Measurements from ENCODE around the gene ADAM12. TPM values are rescaled to one million over a fixed set of nuclear protein-coding genes. Genes with fewer than 3 reads are reported as not detected.

ADAM12 gene
- polyA plus RNA-seq, 1 of the 3 experiments (the other 2 are of a cell fraction) = 25.0 TPM

- H3K4me3 ChIP-seq (ENCODE audit: low read depth in 2 of 2, low read length in 1 of 2) = no peak overlapping the region
- WGBS (ENCODE audit: low lambda C conversion rate) = 86% methylated on average over 9 of the region's 9 CpGs
- CTCF ChIA-PET = no interaction called here
Observed at GRCh38 chr10:126336801-126337200, 51.5 kb downstream of the ADAM12 start.

GRCh38 chr10:126334272-126334671 is 54.0 kb downstream of the ADAM12 start:
- no peaks in the 10 kb centered on the region for H3K36me3 ChIP-seq (replicated peaks in 1 of 2; ENCODE audit: control insufficient read depth in 1 of 2, insufficient read depth in 2 of 2, low read length in 1 of 2)
- no peaks in the 10 kb centered on the region for H3K27me3 ChIP-seq (ENCODE audit: insufficient read depth)
- H3K79me2 ChIP-seq (ENCODE audit: insufficient read depth) = no peaks in the 10 kb centered on the region
- H2AFZ ChIP-seq (ENCODE audit: low read depth) = no peak overlapping the region
- H3K9me2 ChIP-seq = no peaks in the 10 kb centered on the region
- peak; percentile 15 for DNase-seq
- CTCF ChIA-PET = interaction anchor here (1.6 kb wide), 1 partner anchor 53 kb away, joined by 4 read pairs; no protein-coding TSS in a partner anchor
- WGBS (ENCODE audit: low lambda C conversion rate) = 48% methylated on average over 2 of the region's 2 CpGs
- no peak overlapping the region for H3K4me3 ChIP-seq (ENCODE audit: low read depth in 2 of 2, low read length in 1 of 2)
- H3K27ac ChIP-seq (ENCODE audit: low read depth in 2 of 2, low read length in 1 of 2) = peak overlapping the region; percentile 12 to 62; a peak in 3 of 4 replicates
- peak overlapping the region; percentile 35; the same call in 1 of the 2 replicates for H3K4me2 ChIP-seq
- no peak overlapping the region for H3K9ac ChIP-seq
- H3K9me3 ChIP-seq = no peaks in the 10 kb centered on the region
- POLR2A ChIA-PET = no interaction called here
- H3F3A ChIP-seq (replicated peaks; ENCODE audit: insufficient read depth) = no peaks in the 10 kb centered on the region
- TF ChIP-seq EZH2phosphoT487 (IDR thresholded peaks at IDR 0.05; ENCODE audit: borderline replicate concordance, low read depth) (no peak), ELF1 (IDR thresholded peaks at IDR 0.05) (no peak), GATA2 (CRISPR knock-in tag; IDR thresholded peaks at IDR 0.05) (0 out of 2 replicates have a peak, but pooled peaks have one; percentile 33), FOXJ3 (CRISPR knock-in tag; IDR thresholded peaks at IDR 0.05) (no peak), MAX (IDR thresholded peaks at IDR 0.05; ENCODE audit: low read depth) (no peak), JUND (IDR thresholded peaks at IDR 0.05) (no peak), TAF1 (IDR thresholded peaks at IDR 0.05; ENCODE audit: borderline replicate concordance, low read depth, low read length) (no peak), YY1 (IDR thresholded peaks at IDR 0.05; ENCODE audit: low read depth) (0 out of 2 replicates have a peak, but pooled peaks have one; percentile 21), MXI1 (IDR thresholded peaks at IDR 0.05; ENCODE audit: low read depth, low read length) (peak; percentile 49; the same call in 1 of the 2 replicates)
- TF ChIP-seq, protein P1, sequence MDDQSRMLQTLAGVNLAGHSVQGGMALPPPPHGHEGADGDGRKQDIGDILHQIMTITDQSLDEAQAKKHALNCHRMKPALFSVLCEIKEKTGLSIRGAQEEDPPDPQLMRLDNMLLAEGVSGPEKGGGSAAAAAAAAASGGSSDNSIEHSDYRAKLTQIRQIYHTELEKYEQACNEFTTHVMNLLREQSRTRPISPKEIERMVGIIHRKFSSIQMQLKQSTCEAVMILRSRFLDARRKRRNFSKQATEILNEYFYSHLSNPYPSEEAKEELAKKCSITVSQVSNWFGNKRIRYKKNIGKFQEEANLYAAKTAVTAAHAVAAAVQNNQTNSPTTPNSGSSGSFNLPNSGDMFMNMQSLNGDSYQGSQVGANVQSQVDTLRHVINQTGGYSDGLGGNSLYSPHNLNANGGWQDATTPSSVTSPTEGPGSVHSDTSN (IDR thresholded peaks at IDR 0.05) = peak; percentile 48
- H4K20me1 ChIP-seq (ENCODE audit: insufficient read depth) = no peaks in the 10 kb centered on the region
- H3K4me1 ChIP-seq (ENCODE audit: control insufficient read depth in 1 of 2, insufficient read depth in 2 of 2, low read depth in 1 of 2, low read length in 1 of 2) = peaks cover 0 to 8% of the 10 kb centered on the region in 2 experiments; a peak in 2 of 4 replicates

More at GRCh38 chr10:126336801-126337200, 51.5 kb downstream of the ADAM12 start:
- TF ChIP-seq POLR2AphosphoS5 (IDR thresholded peaks at IDR 0.05; ENCODE audit: low read depth, low read length) = no peak
- TF ChIP-seq MEF2A (IDR thresholded peaks at IDR 0.05; ENCODE audit: borderline replicate concordance, low read depth) = no peak
- TF ChIP-seq RCOR1 (IDR thresholded peaks at IDR 0.05; ENCODE audit: low read length) = no peak
- TF ChIP-seq MXI1 (IDR thresholded peaks at IDR 0.05; ENCODE audit: low read depth, low read length) = no peak
- no peak for TF ChIP-seq SMC3 (IDR thresholded peaks at IDR 0.05; ENCODE audit: low read depth, low read length)
- no peak for TF ChIP-seq GABPA (IDR thresholded peaks at IDR 0.05; ENCODE audit: low read depth)
- TF ChIP-seq, protein P2, sequence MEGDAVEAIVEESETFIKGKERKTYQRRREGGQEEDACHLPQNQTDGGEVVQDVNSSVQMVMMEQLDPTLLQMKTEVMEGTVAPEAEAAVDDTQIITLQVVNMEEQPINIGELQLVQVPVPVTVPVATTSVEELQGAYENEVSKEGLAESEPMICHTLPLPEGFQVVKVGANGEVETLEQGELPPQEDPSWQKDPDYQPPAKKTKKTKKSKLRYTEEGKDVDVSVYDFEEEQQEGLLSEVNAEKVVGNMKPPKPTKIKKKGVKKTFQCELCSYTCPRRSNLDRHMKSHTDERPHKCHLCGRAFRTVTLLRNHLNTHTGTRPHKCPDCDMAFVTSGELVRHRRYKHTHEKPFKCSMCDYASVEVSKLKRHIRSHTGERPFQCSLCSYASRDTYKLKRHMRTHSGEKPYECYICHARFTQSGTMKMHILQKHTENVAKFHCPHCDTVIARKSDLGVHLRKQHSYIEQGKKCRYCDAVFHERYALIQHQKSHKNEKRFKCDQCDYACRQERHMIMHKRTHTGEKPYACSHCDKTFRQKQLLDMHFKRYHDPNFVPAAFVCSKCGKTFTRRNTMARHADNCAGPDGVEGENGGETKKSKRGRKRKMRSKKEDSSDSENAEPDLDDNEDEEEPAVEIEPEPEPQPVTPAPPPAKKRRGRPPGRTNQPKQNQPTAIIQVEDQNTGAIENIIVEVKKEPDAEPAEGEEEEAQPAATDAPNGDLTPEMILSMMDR (IDR thresholded peaks at IDR 0.05) = no peak
- TF ChIP-seq USF2 (IDR thresholded peaks at IDR 0.05; ENCODE audit: borderline replicate concordance, low read depth, low read length) = no peak
- TF ChIP-seq FOXJ3 (CRISPR knock-in tag; IDR thresholded peaks at IDR 0.05) = no peak
- POLR2A ChIA-PET = no interaction called here
- no peak overlapping the region for H3K27ac ChIP-seq (ENCODE audit: low read depth in 2 of 2, low read length in 1 of 2)
- H3F3A ChIP-seq (replicated peaks; ENCODE audit: insufficient read depth) = no peaks in the 10 kb centered on the region
- no peaks in the 10 kb centered on the region for H3K9me3 ChIP-seq
- H4K20me1 ChIP-seq (ENCODE audit: insufficient read depth) = no peaks in the 10 kb centered on the region
- no peaks in the 10 kb centered on the region for H3K27me3 ChIP-seq (ENCODE audit: insufficient read depth)
- H3K4me1 ChIP-seq (ENCODE audit: control insufficient read depth in 1 of 2, insufficient read depth in 2 of 2, low read depth in 1 of 2, low read length in 1 of 2) = peaks cover 0 to 8% of the 10 kb centered on the region in 2 experiments; a peak in 2 of 4 replicates
- no peaks in the 10 kb centered on the region for H3K9me2 ChIP-seq
- H3K9ac ChIP-seq = no peak overlapping the region
- H3K4me2 ChIP-seq = no peak overlapping the region
- no peak overlapping the region for H2AFZ ChIP-seq (ENCODE audit: low read depth)
- H3K36me3 ChIP-seq (replicated peaks in 1 of 2; ENCODE audit: control insufficient read depth in 1 of 2, insufficient read depth in 2 of 2, low read length in 1 of 2) = no peaks in the 10 kb centered on the region
- no peaks in the 10 kb centered on the region for H3K79me2 ChIP-seq (ENCODE audit: insufficient read depth)
- DNase-seq = no peak

All from SK-N-SH (cell line).